ENCODE measurements around the gene FBXL7.

The FBXL7 gene

DNA sequence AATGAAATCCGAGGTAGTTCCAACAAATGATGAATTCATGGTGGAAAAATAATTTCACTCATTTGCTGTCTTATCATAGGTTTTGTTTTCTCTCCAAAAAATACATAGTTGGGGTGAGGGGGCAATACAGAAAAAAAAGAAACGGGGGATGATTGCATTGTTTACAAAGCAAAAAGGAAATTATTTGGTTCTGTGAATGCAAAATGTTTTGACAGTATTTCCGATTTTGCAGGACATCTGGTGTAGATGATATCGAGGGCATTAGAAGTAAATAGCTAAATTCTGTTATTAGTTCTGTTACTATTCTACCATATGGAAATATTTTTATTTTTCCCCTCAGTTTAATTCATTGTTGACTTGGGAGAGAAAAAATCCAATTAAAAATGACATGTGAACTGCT, 477.9 kb downstream of the FBXL7 start:
- no peak for DNase-seq

DNA sequence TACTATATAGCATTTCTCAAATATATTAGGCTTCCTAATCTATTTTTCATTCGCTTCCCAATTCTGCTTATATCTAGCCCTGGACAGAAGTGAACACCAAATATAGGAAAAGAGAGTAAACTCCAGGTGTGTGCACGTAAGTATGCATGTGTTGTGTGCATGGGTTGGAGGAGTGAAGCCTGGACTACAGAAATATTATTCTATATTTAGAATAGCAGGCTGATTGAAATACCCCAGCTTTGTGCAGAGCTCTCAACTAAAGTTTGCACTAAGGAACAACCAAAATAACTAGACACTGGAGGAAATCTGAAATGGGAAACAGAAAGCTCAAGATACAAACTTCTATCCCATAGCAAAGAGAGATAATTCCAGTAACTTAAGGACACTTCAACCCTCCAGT, 480.9 kb downstream of the FBXL7 start:
- DNase-seq, result no peak

DNA sequence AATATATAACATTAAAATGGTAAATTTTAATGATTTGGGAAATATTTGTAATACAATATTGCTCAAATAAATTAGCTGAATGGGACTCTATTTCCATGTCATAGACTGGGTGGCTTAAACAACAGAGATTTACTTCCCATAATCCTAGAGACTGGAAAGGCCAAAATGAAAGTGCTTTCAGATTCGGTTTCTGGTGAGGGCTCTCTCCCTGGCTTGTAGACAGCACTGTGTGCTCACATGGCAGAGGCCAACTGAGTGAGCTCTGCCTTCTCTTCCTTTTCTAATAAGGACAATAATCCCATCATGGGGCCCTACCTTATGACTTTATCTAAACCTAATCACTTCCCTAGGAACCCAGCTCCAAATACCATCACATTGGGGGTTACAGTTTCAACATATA, 483.4 kb downstream of the FBXL7 start:
- no peak for DNase-seq

All from inflammatory macrophage treated with lipopolysaccharide for 1 hour (primary cell).